Esophagus squamous epithelium (tissue), 5 donors: ENCODE data around the gene AMZ1. TPM values are rescaled to one million over a fixed set of nuclear protein-coding genes. Genes with fewer than 3 reads are reported as not detected.

ENCODE experiments used
- DNase-seq: peaks from one replicate; lab custom pipeline; 2025; lab: John Stamatoyannopoulos, UW
- H3K27ac ChIP-seq, 4 donors: fragments of 200-600 bp; sonication (generic); one replicate each; pipeline ENCODE4 v1.5.1; 2016 to 2019; ENCODE audit warnings: mild to moderate bottlenecking in 1 of 4
- H3K27me3 ChIP-seq, 4 donors: fragments of 200-600 bp; sonication (generic); 1 replicate in 3 of 4; 2 replicates in 1 of 4; pipeline versions ENCODE4 v1.5.1 to v1.6.0; 2017 to 2021; ENCODE audit warnings: antibody characterized with exemption in 1 of 4
- H3K36me3 ChIP-seq, 3 donors: fragments of 200-600 bp; sonication (generic); one replicate each; pipeline ENCODE4 v1.5.1; 2016 to 2019
- H3K4me1 ChIP-seq, 3 donors: fragments of 200-600 bp; sonication (generic); one replicate each; pipeline ENCODE4 v1.5.1; 2017 to 2019
- H3K4me3 ChIP-seq, 4 donors: fragments of 200-600 bp; sonication (generic); 1 replicate in 3 of 4; 2 replicates in 1 of 4; pipeline ENCODE4 v1.5.1; 2016 to 2019; ENCODE audit warnings: mild to moderate bottlenecking in 2 of 4, moderate library complexity in 1 of 4
- H3K9me3 ChIP-seq, 3 donors: fragments of 200-600 bp; sonication (generic); one replicate each; pipeline ENCODE4 v1.5.1; 2016 to 2019
- POLR2A ChIP-seq, 4 donors: fragments of 450-650 bp; IDR thresholded peaks; one replicate each; pipeline ENCODE4 v1.6.1; 2017; ENCODE audit warnings: antibody characterized with exemption in 4 of 4, mild to moderate bottlenecking in 4 of 4, moderate library complexity in 3 of 4
- WGBS, 2 donors: methylation state at CpG; one replicate each; pipeline ENCODE4 v1.1.5; 2018; 5-methylcytosine and 5-hydroxymethylcytosine counted together
- intact Hi-C: fragments of 100-400 bp; cut with DNase I; formaldehyde crosslinking; loops from one replicate; pipeline ENCODE4 v1.15.0; 2022
- total RNA-seq, 4 donors: library from RNA; depleted of rRNA; stranded (reverse); fragments of >200 nt; gene quantifications; one replicate each; pipeline ENCODE4 v1.1.0, GENCODE V29; 2016
- TF ChIP-seq, protein P1 (sequence below), 6 experiments: fragments of 450-650 bp in 4 of 6; fragments of 200-600 bp in 2 of 6; sonication (generic) in 2 of 6; IDR thresholded peaks; one replicate each; pipeline ENCODE4 v1.5.1; 2016 to 2019; ENCODE audit warnings: antibody characterized with exemption in 6 of 6, mild to moderate bottlenecking in 4 of 6, moderate library complexity in 4 of 6
- donor health status: DM: yes; HTN: yes; CAD: no.

The AMZ1 gene
- total RNA-seq, 4 donors from 2014 or later = 0.12 to 0.19 TPM; not detected in 2

- DNase-seq = no peak
- Histone ChIP-seq H3K9me3 (no peaks in the 10 kb centered on the region), H3K36me3 (no peaks in the 10 kb centered on the region), H3K4me1 (peaks cover 0 to 35% (median 5%) of the 10 kb centered on the region in 3 donors), H3K27ac (no peak overlapping the region), H3K4me3 (no peak overlapping the region), H3K27me3 (peaks cover 0 to 32% (median 0%) of the 10 kb centered on the region in 4 donors)
- TF ChIP-seq, protein P1, sequence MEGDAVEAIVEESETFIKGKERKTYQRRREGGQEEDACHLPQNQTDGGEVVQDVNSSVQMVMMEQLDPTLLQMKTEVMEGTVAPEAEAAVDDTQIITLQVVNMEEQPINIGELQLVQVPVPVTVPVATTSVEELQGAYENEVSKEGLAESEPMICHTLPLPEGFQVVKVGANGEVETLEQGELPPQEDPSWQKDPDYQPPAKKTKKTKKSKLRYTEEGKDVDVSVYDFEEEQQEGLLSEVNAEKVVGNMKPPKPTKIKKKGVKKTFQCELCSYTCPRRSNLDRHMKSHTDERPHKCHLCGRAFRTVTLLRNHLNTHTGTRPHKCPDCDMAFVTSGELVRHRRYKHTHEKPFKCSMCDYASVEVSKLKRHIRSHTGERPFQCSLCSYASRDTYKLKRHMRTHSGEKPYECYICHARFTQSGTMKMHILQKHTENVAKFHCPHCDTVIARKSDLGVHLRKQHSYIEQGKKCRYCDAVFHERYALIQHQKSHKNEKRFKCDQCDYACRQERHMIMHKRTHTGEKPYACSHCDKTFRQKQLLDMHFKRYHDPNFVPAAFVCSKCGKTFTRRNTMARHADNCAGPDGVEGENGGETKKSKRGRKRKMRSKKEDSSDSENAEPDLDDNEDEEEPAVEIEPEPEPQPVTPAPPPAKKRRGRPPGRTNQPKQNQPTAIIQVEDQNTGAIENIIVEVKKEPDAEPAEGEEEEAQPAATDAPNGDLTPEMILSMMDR (IDR thresholded peaks at IDR 0.05) = no peak
- no peak for TF ChIP-seq POLR2A (IDR thresholded peaks at IDR 0.05)
- intact Hi-C loops = no loop called here
- WGBS, 2 donors = 0% methylated on average over 1 of the region's 4 CpGs
Measured at GRCh38 chr7:2710901-2711551, 23.0 kb downstream of the AMZ1 start.

GRCh38 chr7:2711895-2712675, 24.1 kb downstream of the AMZ1 start:
- no peak overlapping the region for H3K27ac ChIP-seq
- DNase-seq = no peak
- H3K27me3 ChIP-seq = peaks cover 0 to 32% (median 0%) of the 10 kb centered on the region in 4 donors

GRCh38 chr7:2713370-2713769, 25.4 kb downstream of the AMZ1 start:
- Histone ChIP-seq H3K4me3 (no peak overlapping the region), H3K4me1 (peaks cover 0 to 54% (median 10%) of the 10 kb centered on the region in 3 donors), H3K27me3 (peaks cover 0 to 25% (median 0%) of the 10 kb centered on the region in 4 donors), H3K9me3 (no peaks in the 10 kb centered on the region), H3K27ac (no peak overlapping the region), H3K36me3 (no peaks in the 10 kb centered on the region)
- intact Hi-C loops = no loop called here
- DNase-seq = no peak
- TF ChIP-seq, protein P1 (IDR thresholded peaks at IDR 0.05) = no peak
- no peak for TF ChIP-seq POLR2A (IDR thresholded peaks at IDR 0.05)
- 38 to 46% methylated on average over 2 to 7 of the region's 13 CpGs for WGBS, 2 donors

More at GRCh38 chr7:2711895-2712675, 24.1 kb downstream of the AMZ1 start:
- Histone ChIP-seq H3K4me1 (peaks cover 0 to 45% (median 5%) of the 10 kb centered on the region in 3 donors), H3K9me3 (no peaks in the 10 kb centered on the region), H3K36me3 (no peaks in the 10 kb centered on the region), H3K4me3 (no peak overlapping the region)
- intact Hi-C loops = no loop called here
- 89 to 100% methylated on average over 4 to 6 of the region's 25 CpGs for WGBS, 2 donors
- TF ChIP-seq, protein P1 (IDR thresholded peaks at IDR 0.05) = no peak
- no peak for TF ChIP-seq POLR2A (IDR thresholded peaks at IDR 0.05)

DNA sequence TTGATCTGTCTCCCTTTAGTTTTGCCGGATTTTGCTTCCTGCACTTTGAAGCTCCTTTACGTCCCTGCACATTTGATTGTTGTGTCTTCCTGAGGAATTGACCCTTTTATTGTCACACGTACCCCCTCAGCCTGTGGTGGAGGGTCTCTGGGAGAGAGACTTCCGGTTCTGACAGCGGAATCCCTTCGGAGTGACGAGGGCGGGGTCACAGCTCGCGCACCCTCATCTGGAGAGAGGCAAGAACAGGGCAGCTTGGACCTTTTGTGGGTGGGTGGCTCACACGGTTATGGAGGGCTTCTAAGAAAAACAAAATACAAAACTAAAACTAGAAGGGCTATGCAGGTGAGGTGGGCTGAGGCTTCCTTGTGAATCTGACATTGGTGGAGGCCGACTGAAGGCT, 26.0 kb downstream of the AMZ1 start:
- no peaks in the 10 kb centered on the region for H3K36me3 ChIP-seq
- H3K4me1 ChIP-seq = peaks cover 0 to 54% (median 10%) of the 10 kb centered on the region in 3 donors
- H3K27me3 ChIP-seq = peaks cover 0 to 19% (median 0%) of the 10 kb centered on the region in 4 donors
- H3K4me3 ChIP-seq = no peak overlapping the region
- 85 to 89% methylated on average over 5 to 7 of the region's 12 CpGs for WGBS, 2 donors
- TF ChIP-seq, protein P1 (IDR thresholded peaks at IDR 0.05) = no peak
- no peak for TF ChIP-seq POLR2A (IDR thresholded peaks at IDR 0.05)
- no peak for DNase-seq
- no peak overlapping the region for H3K27ac ChIP-seq
- intact Hi-C loops = no loop called here
- no peaks in the 10 kb centered on the region for H3K9me3 ChIP-seq

GRCh38 chr7:2714636-2715035, 26.6 kb downstream of the AMZ1 start:
- Histone ChIP-seq H3K9me3 (no peaks in the 10 kb centered on the region), H3K27ac (no peak overlapping the region), H3K27me3 (peaks cover 0 to 16% (median 0%) of the 10 kb centered on the region in 4 donors), H3K4me3 (no peak overlapping the region), H3K36me3 (no peaks in the 10 kb centered on the region), H3K4me1 (peaks cover 0 to 51% (median 10%) of the 10 kb centered on the region in 3 donors)
- TF ChIP-seq, protein P1 (IDR thresholded peaks at IDR 0.05) = no peak
- no peak for TF ChIP-seq POLR2A (IDR thresholded peaks at IDR 0.05)
- no peak for DNase-seq
- 81 to 100% methylated on average over 2 to 9 of the region's 9 CpGs for WGBS, 2 donors
- intact Hi-C loops = no loop called here
